WTC11 (cell line): ENCODE measurements around the gene CELA3A. TPM values are rescaled to one million over a fixed set of nuclear protein-coding genes. Genes with fewer than 3 reads are reported as not detected.

Experiments used
- ATAC-seq: fragments of 200-7000 bp; cut with Tn5 transposase; 2 replicates; pipeline ENCODE4 v1.10.0; 2021; ENCODE audit warnings: mild to moderate bottlenecking, moderate library complexity
- Bru-seq: library from RNA; stranded (reverse); fragments of 400-500 nt; gene quantifications from one replicate; lab custom pipeline; 2021; lab: Mats Ljungman, UMichigan
- CTCF ChIA-PET: fragments of 300-600 bp; sonication (Branson Sonifier 250); formaldehyde crosslinking; loops from one replicate; lab custom pipeline; 2021; ENCODE audit warnings: antibody characterized with exemption; lab: Charles Lee
- POLR2A ChIA-PET: fragments of 350-600 bp; sonication (Branson Sonifier 250); formaldehyde crosslinking; loops from one replicate; lab custom pipeline; 2021; ENCODE audit warnings: antibody characterized with exemption; lab: Charles Lee
- DNase-seq: peaks from one replicate; pipeline ENCODE4 v3.0.0; 2021; ENCODE audit warnings: low spot score
- H3K27ac Mint-ChIP-seq: 2 replicates; pipeline ENCODE4 v1.8.0; 2021; ENCODE audit warnings: mixed read lengths
- H3K27me3 Mint-ChIP-seq: 2 replicates; pipeline ENCODE4 v1.8.0; 2021; ENCODE audit warnings: low read depth, mild to moderate bottlenecking, moderate library complexity, mixed read lengths
- H3K36me3 Mint-ChIP-seq: 2 replicates; pipeline ENCODE4 v1.8.0; 2021; ENCODE audit warnings: mixed read lengths
- H3K4me1 Mint-ChIP-seq: 2 replicates; pipeline ENCODE4 v1.8.0; 2022; ENCODE audit warnings: mixed read lengths
- H3K4me3 Mint-ChIP-seq: 2 replicates; pipeline ENCODE4 v1.8.0; 2021; ENCODE audit warnings: mild to moderate bottlenecking, moderate library complexity, mixed read lengths
- H3K9me3 Mint-ChIP-seq: 2 replicates; pipeline ENCODE4 v1.8.0; 2021; ENCODE audit warnings: mixed read lengths
- ATF1 ChIP-seq: sonication (generic); formaldehyde crosslinking; IDR thresholded peaks from 2 replicates; pipeline ENCODE4 v1.8.1; 2023; ENCODE audit warnings: mild to moderate bottlenecking, moderate library complexity, missing genetic modification reagents
- ELF4 ChIP-seq: sonication (generic); formaldehyde crosslinking; IDR thresholded peaks from 2 replicates; pipeline ENCODE4 v1.8.1; 2022; ENCODE audit warnings: low read depth, mild to moderate bottlenecking, moderate library complexity, missing genetic modification reagents
- GABPB1 ChIP-seq: sonication (generic); formaldehyde crosslinking; IDR thresholded peaks from 2 replicates; pipeline ENCODE4 v1.8.1; 2023; ENCODE audit warnings: mild to moderate bottlenecking, missing genetic modification reagents
- IRF2 ChIP-seq: sonication (generic); formaldehyde crosslinking; IDR thresholded peaks from 2 replicates; pipeline ENCODE4 v1.8.0; 2022; ENCODE audit warnings: low read depth, missing genetic modification reagents, borderline replicate concordance
- JUN ChIP-seq: sonication (generic); formaldehyde crosslinking; IDR thresholded peaks from 2 replicates; pipeline ENCODE4 v1.8.0; 2023; ENCODE audit warnings: mild to moderate bottlenecking, missing genetic modification reagents
- NFATC4 ChIP-seq: fragments of 250-450 bp; sonication (Bioruptor Pico); IDR thresholded peaks from 2 replicates; pipeline ENCODE4 v1.9.0; 2021; ENCODE audit warnings: mild to moderate bottlenecking
- OVOL2 ChIP-seq: fragments of 250-450 bp; sonication (Bioruptor Pico); IDR thresholded peaks from 2 replicates; pipeline ENCODE4 v1.9.0; 2021; ENCODE audit warnings: mild to moderate bottlenecking, borderline replicate concordance
- PRRX2 ChIP-seq: fragments of 250-450 bp; sonication (Bioruptor Pico); IDR thresholded peaks from 2 replicates; pipeline ENCODE4 v1.8.0; 2021; ENCODE audit warnings: mild to moderate bottlenecking
- SP1 ChIP-seq: sonication (generic); formaldehyde crosslinking; conservative IDR thresholded peaks from 2 replicates; pipeline ENCODE4 v1.8.1; 2022; ENCODE audit warnings: missing genetic modification reagents
- TCF7 ChIP-seq: sonication (generic); formaldehyde crosslinking; IDR thresholded peaks from 2 replicates; pipeline ENCODE4 v1.8.0; 2022; ENCODE audit warnings: mild to moderate bottlenecking, low read depth, missing genetic modification reagents, moderate library complexity
- TEAD4 ChIP-seq: sonication (generic); formaldehyde crosslinking; IDR thresholded peaks from 2 replicates; pipeline ENCODE4 v1.8.0; 2022; ENCODE audit warnings: mild to moderate bottlenecking, missing genetic modification reagents
- ZNF219 ChIP-seq: sonication (generic); formaldehyde crosslinking; IDR thresholded peaks from 2 replicates; pipeline ENCODE4 v1.8.0; 2023; ENCODE audit warnings: missing genetic modification reagents, mild to moderate bottlenecking, borderline replicate concordance
- ZNF232 ChIP-seq: sonication (generic); formaldehyde crosslinking; IDR thresholded peaks from 2 replicates; pipeline ENCODE4 v1.8.0; 2022; ENCODE audit warnings: mild to moderate bottlenecking, missing genetic modification reagents
- ZNF416 ChIP-seq: fragments of 250-450 bp; sonication (Bioruptor Pico); IDR thresholded peaks from 2 replicates; pipeline ENCODE4 v1.9.0; 2021; ENCODE audit warnings: mild to moderate bottlenecking, inconsistent platforms
- ZNF671 ChIP-seq: fragments of 250-450 bp; sonication (Bioruptor Pico); IDR thresholded peaks from 2 replicates; pipeline ENCODE4 v1.8.0; 2021; ENCODE audit warnings: mild to moderate bottlenecking
- long read RNA-seq, 3 experiments: library from RNA in 1 of 3; library from capped mRNA in 1 of 3; library from polyadenylated mRNA in 1 of 3; unstranded in 2 of 3; stranded (forward) in 1 of 3; transcript quantifications; one replicate each; pipeline ENCODE4 v2.0.0, GENCODE V29; 2021
- total RNA-seq: library from RNA; stranded (reverse); gene quantifications from 3 replicates; pipeline ENCODE4 v1.2.3, GENCODE V29; 2021
- TF ChIP-seq, protein P1 (sequence below): sonication (generic); formaldehyde crosslinking; IDR thresholded peaks from 2 replicates; pipeline ENCODE4 v1.8.0; 2023; ENCODE audit warnings: missing genetic modification reagents
- TF ChIP-seq, protein P2 (sequence below): sonication (generic); formaldehyde crosslinking; IDR thresholded peaks from 2 replicates; pipeline ENCODE4 v1.8.1; 2023; ENCODE audit warnings: mild to moderate bottlenecking, missing genetic modification reagents, moderate library complexity
- TF ChIP-seq, protein P3 (sequence below): sonication (generic); formaldehyde crosslinking; IDR thresholded peaks from 2 replicates; pipeline ENCODE4 v1.8.1; 2023; ENCODE audit warnings: mild to moderate bottlenecking, missing genetic modification reagents
- TF ChIP-seq, protein P4 (sequence below): sonication (generic); formaldehyde crosslinking; conservative IDR thresholded peaks from 2 replicates; pipeline ENCODE4 v1.8.1; 2022; ENCODE audit warnings: mild to moderate bottlenecking, missing genetic modification reagents
- TF ChIP-seq, protein P5 (sequence below): fragments of 250-450 bp; sonication (Bioruptor Pico); IDR thresholded peaks from 2 replicates; pipeline ENCODE4 v2.1.2; 2022; ENCODE audit warnings: mild to moderate bottlenecking, moderate library complexity
- TF ChIP-seq, protein P6 (sequence below): fragments of 250-450 bp; sonication (Bioruptor Pico); IDR thresholded peaks from 2 replicates; pipeline ENCODE4 v1.8.0; 2021; ENCODE audit warnings: mild to moderate bottlenecking
- TF ChIP-seq, protein P7 (sequence below): fragments of 250-450 bp; sonication (Bioruptor Pico); IDR thresholded peaks from 2 replicates; pipeline ENCODE4 v1.9.0; 2021; ENCODE audit warnings: mild to moderate bottlenecking

Gene CELA3A, protein sequence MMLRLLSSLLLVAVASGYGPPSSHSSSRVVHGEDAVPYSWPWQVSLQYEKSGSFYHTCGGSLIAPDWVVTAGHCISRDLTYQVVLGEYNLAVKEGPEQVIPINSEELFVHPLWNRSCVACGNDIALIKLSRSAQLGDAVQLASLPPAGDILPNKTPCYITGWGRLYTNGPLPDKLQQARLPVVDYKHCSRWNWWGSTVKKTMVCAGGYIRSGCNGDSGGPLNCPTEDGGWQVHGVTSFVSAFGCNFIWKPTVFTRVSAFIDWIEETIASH
- total RNA-seq (7.2 to 9.6 TPM (median 8.0 TPM) in 3 replicates), Bru-seq, nascent RNA (not detected)
- long read RNA-seq, experiment 1, result 0 reads
- long read RNA-seq, experiment 2, result 0 reads
- long read RNA-seq, experiment 3, result 0 reads

DNA sequence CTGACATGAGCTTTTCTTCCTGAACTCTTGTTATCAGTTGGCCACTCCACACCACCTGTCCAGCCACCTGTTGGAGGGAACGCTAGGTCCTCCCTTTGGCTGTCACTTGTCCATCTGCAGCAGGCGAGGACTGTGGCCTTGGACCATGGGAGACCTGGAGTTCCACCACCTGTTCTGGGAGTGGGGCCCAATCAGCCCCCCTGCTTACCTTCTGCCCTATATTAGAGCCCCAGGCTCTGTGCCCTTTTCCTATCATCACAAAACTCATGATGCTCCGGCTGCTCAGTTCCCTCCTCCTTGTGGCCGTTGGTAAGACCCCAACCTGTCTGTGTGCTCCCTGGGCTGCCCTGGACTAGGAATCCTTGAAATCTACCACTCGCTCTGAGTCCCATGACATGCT is at the start of gene CELA3A:
TSS of gene CELA3A (plus strand) at position 249 of the 400 bp plus-strand sequence. CDS start at position 267, 18 bp downstream.
- H3K4me1 Mint-ChIP-seq, result peaks cover 13% of the 10 kb centered on the region
- CTCF ChIA-PET, result no interaction called here
- ATAC-seq, result no peak
- no peaks in the 10 kb centered on the region for H3K27me3 Mint-ChIP-seq
- TF ChIP-seq TCF7 (CRISPR knock-in tag) (no peak), GABPB1 (CRISPR knock-in tag) (no peak), ELF4 (no peak), ZNF671 (CRISPR knock-in tag) (no peak), ZNF219 (no peak)
- no peaks in the 10 kb centered on the region for H3K9me3 Mint-ChIP-seq
- H3K4me3 Mint-ChIP-seq, result no peak within 1 kb of the TSS
- POLR2A ChIA-PET, result no interaction called here
- H3K36me3 Mint-ChIP-seq, result no peaks in the 10 kb centered on the region
- no peak within 1 kb of the TSS; the same call in 1 of the 2 replicates for H3K27ac Mint-ChIP-seq
- DNase-seq, result no peak

DNA sequence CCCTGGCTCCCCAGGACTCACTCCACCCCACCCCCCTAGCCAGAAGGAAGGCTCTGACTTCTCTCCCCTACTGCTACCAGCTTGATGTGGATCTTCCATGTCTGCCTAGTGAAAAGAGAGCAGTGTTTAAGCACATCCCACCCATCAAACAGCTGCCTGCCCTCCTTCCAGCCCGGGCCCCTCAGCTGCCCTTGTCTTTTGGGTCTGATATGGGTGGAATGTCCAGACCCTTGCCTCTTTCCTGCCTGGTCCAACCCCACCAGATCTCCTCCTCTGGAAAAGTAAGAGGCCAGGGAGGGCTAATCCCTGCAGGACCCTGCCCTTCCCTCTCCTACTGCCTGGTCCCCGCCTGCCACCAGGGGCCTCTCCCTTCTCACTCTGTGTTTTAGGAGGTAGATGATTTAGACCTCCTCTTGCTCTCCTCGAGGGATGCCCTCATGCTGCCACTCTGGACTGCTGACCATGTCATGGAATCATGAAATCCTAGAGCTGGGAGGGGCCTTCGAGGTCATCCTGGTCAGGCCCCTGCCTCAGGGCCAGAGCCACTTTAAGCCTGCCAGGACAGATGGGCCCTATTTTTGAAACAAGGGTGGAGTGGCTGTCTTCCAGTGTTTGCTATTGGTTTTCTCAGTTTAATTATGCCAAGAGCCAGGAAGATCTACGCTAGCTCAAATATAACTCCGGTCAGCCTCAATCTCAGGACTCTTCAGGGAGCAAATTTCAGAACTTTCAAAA is 48.5 kb upstream of the CELA3A start:
- Mint-ChIP-seq H3K27ac (peak overlapping the region; percentile 83; the same call in 1 of the 2 replicates), H3K36me3 (no peaks in the 10 kb centered on the region), H3K9me3 (no peaks in the 10 kb centered on the region), H3K4me1 (peaks cover 32% of the 10 kb centered on the region), H3K27me3 (no peaks in the 10 kb centered on the region), H3K4me3 (no peak overlapping the region)
- TF ChIP-seq TCF7 (CRISPR knock-in tag) (no peak), OVOL2 (no peak), TEAD4 (CRISPR knock-in tag) (no peak), PRRX2 (CRISPR knock-in tag) (no peak), ELF4 (no peak), IRF2 (CRISPR knock-in tag) (no peak), ZNF416 (CRISPR knock-in tag) (no peak), NFATC4 (CRISPR knock-in tag) (no peak)
- TF ChIP-seq, protein P1, sequence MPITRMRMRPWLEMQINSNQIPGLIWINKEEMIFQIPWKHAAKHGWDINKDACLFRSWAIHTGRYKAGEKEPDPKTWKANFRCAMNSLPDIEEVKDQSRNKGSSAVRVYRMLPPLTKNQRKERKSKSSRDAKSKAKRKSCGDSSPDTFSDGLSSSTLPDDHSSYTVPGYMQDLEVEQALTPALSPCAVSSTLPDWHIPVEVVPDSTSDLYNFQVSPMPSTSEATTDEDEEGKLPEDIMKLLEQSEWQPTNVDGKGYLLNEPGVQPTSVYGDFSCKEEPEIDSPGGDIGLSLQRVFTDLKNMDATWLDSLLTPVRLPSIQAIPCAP, result no peak
- TF ChIP-seq, protein P2, sequence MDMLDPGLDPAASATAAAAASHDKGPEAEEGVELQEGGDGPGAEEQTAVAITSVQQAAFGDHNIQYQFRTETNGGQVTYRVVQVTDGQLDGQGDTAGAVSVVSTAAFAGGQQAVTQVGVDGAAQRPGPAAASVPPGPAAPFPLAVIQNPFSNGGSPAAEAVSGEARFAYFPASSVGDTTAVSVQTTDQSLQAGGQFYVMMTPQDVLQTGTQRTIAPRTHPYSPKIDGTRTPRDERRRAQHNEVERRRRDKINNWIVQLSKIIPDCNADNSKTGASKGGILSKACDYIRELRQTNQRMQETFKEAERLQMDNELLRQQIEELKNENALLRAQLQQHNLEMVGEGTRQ (CRISPR knock-in tag), result no peak
- TF ChIP-seq, protein P3, sequence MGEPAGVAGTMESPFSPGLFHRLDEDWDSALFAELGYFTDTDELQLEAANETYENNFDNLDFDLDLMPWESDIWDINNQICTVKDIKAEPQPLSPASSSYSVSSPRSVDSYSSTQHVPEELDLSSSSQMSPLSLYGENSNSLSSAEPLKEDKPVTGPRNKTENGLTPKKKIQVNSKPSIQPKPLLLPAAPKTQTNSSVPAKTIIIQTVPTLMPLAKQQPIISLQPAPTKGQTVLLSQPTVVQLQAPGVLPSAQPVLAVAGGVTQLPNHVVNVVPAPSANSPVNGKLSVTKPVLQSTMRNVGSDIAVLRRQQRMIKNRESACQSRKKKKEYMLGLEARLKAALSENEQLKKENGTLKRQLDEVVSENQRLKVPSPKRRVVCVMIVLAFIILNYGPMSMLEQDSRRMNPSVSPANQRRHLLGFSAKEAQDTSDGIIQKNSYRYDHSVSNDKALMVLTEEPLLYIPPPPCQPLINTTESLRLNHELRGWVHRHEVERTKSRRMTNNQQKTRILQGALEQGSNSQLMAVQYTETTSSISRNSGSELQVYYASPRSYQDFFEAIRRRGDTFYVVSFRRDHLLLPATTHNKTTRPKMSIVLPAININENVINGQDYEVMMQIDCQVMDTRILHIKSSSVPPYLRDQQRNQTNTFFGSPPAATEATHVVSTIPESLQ (CRISPR knock-in tag), result no peak
- TF ChIP-seq, protein P4, sequence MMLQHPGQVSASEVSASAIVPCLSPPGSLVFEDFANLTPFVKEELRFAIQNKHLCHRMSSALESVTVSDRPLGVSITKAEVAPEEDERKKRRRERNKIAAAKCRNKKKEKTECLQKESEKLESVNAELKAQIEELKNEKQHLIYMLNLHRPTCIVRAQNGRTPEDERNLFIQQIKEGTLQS (CRISPR knock-in tag), result no peak
- ATAC-seq, result peak; percentile 46
- DNase-seq, result no peak
- CTCF ChIA-PET, result interaction anchor here (0.8 to 1.2 kb wide), 2 partner anchors 11 to 14 kb away, joined by 4 to 5 read pairs; no protein-coding TSS in a partner anchor
- POLR2A ChIA-PET, result no interaction called here

DNA sequence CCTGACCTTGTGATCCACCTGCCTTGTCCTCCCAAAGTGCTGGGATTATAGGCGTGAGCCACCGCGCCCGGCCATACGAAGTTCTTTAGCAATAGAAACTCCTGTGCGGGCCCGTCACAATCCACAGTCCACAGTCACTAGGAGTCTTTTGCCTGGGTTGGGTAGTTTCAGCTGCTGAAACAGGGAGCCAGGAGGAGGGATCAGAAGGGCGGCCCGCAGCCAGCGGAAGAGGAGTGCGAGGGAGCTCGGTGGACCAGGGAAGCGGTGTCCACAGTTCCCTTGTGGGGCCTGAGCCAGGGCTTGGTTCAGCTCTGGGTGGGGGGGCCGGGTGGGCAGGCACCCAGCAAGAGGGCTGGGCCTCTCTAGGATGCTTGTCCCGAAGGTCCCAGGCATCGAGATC is 46.4 kb upstream of the CELA3A start:
- H3K27ac Mint-ChIP-seq, result no peak overlapping the region
- no peak for ATAC-seq
- no peak for DNase-seq
- H3K36me3 Mint-ChIP-seq, result no peaks in the 10 kb centered on the region
- H3K4me3 Mint-ChIP-seq, result no peak overlapping the region
- no peaks in the 10 kb centered on the region for H3K9me3 Mint-ChIP-seq
- ChIA-PET POLR2A (interaction anchor here (1.3 kb wide), 1 partner anchor 11 kb away, joined by 3 read pairs; no protein-coding TSS in a partner anchor), CTCF (interaction anchor here (0.6 kb wide), 1 partner anchor 1256 kb away, joined by 3 read pairs; no protein-coding TSS in a partner anchor)
- peaks cover 32% of the 10 kb centered on the region for H3K4me1 Mint-ChIP-seq
- H3K27me3 Mint-ChIP-seq, result no peaks in the 10 kb centered on the region
- TF ChIP-seq, protein P5, sequence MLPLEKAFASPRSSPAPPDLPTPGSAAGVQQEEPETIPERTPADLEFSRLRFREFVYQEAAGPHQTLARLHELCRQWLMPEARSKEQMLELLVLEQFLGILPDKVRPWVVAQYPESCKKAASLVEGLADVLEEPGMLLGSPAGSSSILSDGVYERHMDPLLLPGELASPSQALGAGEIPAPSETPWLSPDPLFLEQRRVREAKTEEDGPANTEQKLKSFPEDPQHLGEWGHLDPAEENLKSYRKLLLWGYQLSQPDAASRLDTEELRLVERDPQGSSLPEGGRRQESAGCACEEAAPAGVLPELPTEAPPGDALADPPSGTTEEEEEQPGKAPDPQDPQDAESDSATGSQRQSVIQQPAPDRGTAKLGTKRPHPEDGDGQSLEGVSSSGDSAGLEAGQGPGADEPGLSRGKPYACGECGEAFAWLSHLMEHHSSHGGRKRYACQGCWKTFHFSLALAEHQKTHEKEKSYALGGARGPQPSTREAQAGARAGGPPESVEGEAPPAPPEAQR, result no peak
- TF ChIP-seq ZNF416 (CRISPR knock-in tag), result no peak
- no peak for TF ChIP-seq ZNF232
- TF ChIP-seq TEAD4 (CRISPR knock-in tag), result no peak
- TF ChIP-seq, protein P6, sequence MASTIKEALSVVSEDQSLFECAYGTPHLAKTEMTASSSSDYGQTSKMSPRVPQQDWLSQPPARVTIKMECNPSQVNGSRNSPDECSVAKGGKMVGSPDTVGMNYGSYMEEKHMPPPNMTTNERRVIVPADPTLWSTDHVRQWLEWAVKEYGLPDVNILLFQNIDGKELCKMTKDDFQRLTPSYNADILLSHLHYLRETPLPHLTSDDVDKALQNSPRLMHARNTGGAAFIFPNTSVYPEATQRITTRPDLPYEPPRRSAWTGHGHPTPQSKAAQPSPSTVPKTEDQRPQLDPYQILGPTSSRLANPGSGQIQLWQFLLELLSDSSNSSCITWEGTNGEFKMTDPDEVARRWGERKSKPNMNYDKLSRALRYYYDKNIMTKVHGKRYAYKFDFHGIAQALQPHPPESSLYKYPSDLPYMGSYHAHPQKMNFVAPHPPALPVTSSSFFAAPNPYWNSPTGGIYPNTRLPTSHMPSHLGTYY, result no peak
- TF ChIP-seq SP1 (CRISPR knock-in tag), result no peak
- no peak for TF ChIP-seq JUN (CRISPR knock-in tag)
- no peak for TF ChIP-seq IRF2 (CRISPR knock-in tag)
- TF ChIP-seq ATF1 (CRISPR knock-in tag), result no peak
- TF ChIP-seq, protein P2 (CRISPR knock-in tag), result no peak
- TF ChIP-seq, protein P7, sequence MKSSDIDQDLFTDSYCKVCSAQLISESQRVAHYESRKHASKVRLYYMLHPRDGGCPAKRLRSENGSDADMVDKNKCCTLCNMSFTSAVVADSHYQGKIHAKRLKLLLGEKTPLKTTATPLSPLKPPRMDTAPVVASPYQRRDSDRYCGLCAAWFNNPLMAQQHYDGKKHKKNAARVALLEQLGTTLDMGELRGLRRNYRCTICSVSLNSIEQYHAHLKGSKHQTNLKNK (CRISPR knock-in tag), result no peak
